HG02938 (cell line): Measurements from ENCODE around the gene EXOC3L1.

Source experiments
- ATAC-seq: cut with Tn5 transposase; IDR thresholded peaks from one replicate; pipeline ENCODE4 v1.9.1; 2021; ENCODE audit warnings: mild to moderate bottlenecking, moderate library complexity; ENCODE audit not compliant: unreplicated experiment

EXOC3L1 gene

DNA sequence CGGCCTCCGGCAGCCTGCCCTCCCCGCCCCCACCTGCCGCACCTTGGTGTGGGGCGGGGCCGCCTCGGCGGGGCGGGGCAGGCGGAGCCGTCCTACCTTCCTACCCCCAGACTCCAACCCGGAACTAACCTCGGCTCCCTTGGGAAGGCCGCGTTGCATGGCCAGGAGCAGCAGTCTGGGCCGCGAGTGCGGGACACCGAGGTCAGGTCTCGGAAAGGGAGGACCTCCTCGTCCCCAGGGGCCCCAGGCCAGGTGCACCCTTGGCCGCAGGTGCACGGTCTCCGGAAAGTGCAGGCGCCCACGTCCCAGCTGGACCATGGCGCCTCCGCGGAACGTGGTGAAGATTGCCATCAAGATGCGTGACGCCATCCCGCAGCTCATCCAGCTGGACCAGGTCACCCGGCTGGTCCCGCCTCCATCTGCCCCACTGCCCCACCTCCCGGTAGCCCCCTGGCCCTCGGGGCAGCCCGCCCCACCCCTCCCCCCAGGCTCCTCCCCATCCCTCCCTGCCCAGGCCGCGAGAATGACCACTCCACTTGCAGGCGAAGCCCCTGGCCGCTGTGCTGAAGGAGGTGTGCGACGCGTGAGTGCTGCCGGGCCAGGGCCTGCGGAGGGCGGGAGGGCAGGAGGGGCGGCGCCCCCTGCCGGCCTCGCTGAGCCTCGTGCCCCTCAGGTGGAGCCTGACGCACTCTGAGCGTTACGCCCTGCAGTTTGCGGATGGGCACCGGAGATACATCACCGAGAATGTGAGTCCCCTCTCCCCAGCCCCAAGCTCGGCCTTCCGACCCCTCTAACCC lies 9.3 kb upstream of the EXOC3L1 start, which contains the start of gene ELMO3:
TSS of gene ELMO3 (plus strand) at position 121 of the 797 bp plus-strand sequence. CDS start at position 317, 196 bp downstream.
- no peak for ATAC-seq

DNA sequence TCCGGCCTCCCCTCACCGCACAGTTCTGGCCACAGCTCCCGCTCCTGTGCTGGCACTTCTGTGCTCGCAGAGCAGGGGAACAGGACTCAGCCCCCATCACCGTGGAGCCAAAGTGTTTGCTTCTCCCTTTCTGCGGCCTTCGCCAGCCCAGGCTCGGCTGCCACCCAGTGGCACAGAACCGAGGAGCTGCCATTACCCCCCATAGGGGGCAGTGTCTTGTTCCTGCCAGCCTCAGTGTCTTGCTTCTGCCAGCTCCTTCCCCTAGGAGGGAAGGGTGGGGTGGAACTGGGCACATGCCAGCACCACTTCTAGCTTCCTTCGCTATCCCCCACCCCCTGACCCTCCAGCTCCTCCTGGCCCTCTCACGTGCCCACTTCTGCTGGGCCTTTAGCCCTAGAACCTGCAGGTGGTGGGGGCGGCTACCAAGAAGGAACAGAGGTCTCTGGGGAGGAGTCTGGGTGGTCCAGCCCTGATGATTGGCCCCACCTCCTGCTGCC lies 8.3 kb upstream of the EXOC3L1 start:
- no peak for ATAC-seq

DNA sequence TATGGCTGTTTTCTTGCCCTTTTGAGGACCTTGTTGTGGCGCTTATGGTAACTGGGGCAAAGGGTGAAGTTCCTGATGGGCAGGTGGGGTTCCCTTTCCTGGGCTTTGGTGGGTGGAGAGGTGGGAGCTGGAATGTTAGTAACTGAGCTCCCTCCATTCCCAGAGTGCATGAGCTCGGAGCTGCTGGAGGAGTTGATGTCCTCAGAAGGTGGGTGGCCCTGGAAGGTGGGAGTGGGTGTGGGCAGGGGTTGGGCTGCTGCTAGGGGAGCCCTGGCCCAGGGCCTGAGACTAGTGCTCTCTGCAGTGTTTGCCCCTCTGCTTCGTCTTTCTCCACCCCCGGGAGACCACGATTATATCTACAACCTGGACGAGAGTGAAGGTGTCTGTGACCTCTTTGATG lies 7.8 kb upstream of the EXOC3L1 start:
- no peak for ATAC-seq

DNA sequence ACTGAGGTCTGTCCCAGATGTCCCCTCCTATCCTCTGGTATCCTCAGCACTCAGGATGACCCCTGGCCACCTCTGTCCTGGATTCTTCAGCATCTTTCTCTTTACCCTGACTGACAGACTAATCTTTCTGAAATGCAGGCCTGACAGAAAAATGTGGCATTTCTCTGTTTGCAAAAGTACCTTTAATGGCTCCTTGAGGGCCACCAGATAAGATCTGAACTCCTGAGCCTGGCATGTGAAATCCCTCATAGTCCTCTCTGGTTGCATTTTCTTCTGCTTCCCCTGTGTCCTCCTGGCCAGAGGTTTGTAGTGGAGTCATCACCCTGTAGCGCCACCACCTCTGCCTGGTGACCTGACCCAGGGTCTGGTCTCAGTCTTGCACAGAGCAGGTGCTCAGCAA lies 6.9 kb upstream of the EXOC3L1 start:
- no peak for ATAC-seq

DNA sequence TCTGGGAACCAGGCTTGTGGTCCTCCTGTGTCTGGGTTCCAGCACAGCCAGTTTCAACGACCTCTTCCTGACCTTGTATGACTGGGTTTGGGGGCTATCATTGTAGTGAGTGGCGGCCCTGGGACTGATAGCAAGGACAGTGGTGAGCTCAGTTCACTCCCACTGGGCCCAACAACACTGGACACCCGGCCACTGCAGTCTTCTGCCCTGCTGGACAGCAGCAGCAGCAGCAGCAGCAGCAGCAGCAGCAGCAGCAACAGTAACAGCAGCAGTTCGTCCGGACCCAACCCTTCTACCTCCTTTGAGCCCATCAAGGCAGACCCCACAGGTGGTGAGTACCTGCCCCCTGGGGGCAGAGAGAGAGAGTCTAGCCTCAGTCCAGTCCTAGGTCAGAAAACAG lies 5.7 kb upstream of the EXOC3L1 start:
- no peak for ATAC-seq

DNA sequence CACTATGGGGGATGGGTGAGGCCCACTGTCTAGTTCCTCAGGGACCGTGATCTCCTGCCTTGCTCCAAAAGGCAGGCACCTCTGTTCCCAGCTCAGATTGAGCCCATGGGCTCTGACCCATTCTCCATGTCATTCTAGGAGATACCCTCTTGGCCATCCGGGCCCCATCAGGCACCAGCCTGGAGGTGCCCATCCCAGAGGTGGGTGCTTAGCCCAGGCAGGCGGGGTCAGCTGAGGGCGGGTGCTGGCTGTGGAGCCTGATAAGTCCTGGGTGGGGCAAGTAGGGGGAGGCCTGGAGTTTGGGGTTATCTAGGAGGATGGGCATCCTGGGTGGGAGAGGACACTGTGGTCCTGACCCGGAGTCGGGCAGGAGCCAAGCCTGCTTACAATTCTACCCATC lies 4.3 kb upstream of the EXOC3L1 start:
- ATAC-seq = no peak

DNA sequence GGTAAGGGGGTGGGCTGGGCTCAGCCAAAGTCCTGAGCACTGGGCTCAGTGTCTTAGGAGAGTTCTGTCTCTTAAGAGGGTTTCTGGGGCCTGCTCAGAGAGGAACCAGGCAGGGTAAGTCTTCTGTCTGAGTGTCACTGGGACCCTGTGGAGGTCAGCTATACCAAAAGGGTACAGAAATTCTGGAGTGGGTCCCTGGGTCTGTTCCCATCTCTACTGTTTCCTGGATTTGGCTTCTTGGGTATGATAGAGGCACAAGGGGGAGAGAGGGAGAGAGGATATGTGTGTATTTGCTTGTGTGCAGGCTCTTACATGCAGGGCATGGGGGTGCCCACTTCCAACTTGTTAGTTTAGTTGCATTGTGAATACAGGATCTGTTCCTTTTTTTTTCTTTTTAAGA lies 3.6 kb upstream of the EXOC3L1 start:
- no peak for ATAC-seq

DNA sequence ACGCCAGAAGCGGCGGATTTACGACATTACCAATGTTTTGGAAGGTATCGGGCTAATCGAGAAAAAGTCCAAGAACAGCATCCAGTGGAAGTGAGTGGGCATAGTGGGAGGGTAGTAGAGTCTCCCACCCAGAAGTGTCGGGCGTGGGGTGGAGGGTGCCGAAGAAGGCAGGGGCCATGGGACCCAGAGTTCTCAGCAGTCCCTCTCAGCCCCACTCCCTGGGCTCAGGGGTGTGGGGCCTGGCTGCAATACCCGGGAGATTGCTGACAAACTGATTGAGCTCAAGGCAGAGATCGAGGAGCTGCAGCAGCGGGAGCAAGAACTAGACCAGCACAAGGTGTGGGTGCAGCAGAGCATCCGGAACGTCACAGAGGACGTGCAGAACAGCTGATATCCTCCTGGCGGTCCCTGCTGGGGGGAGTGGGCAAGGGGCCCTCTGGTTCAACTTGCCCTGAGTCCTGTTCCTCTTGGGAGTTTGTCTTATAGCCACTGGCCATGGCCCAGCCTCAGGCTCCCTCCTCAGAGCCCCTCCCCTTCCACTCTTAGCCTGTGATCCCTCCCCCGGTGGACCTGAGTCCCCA lies 2.9 kb upstream of the EXOC3L1 start:
- no peak for ATAC-seq

DNA sequence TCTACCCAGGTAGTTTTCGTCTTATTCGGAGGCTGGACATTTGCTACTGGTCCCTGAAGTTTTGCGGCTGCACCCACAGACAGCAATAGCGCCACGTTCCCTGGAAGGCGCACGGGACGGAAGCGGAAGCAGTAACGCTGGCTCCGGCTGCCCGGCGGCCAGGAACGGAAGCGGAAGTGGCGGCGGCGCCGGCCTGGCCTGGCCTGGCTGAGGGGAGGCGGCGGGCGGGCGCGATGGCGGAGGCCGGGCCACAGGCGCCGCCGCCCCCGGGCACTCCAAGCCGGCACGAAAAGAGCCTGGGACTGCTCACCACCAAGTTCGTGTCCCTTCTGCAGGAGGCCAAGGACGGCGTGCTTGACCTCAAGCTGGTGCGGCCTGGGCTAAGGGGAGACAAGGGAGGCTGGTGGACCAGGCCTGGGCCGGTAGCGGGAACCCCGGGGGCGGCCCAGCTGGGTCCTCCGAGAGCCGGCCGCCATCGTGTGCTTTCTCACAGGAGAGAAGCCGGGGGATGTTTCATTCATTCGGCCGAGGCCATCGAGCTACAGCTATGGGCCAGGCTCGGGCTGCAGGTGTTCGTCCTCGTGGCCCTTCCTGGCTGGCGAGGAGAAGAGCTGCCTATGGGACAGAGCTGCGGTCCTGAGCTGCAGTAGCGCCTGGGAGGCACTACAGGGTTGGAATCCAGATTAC lies 2.2 kb upstream of the EXOC3L1 start, which contains the start of gene E2F4:
TSS of gene E2F4 (plus strand) at position 161 of the 687 bp plus-strand sequence. CDS start at position 234, 73 bp downstream.
- peak; percentile 82 for ATAC-seq

DNA sequence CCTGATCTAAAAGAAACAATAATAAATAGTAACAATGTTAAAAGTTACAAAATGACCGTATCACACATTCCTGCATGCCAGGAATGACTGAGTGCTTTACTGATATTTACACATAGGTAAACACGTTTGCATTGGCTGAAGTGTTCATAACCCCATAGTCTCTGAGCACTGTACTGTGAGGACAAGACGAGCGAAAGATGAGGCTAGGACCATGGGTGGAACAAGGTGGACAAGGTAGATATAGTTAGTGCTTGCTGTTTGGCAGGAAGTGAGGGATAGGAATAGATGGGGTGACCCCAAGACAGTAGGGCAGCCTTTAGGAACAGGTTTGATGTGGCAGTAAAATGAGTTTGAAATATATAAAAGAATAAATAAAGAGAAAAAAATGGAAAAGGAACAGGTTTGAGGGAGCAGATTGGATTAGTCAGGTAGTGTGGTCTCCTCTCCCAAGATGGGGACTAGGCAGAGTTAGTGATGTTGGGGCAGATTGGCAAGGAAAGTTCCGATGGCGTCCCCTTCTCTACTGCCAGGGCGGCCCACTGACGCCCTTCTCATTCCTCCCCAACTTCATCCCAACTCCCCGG lies 1.6 kb upstream of the EXOC3L1 start:
- ATAC-seq = no peak

DNA sequence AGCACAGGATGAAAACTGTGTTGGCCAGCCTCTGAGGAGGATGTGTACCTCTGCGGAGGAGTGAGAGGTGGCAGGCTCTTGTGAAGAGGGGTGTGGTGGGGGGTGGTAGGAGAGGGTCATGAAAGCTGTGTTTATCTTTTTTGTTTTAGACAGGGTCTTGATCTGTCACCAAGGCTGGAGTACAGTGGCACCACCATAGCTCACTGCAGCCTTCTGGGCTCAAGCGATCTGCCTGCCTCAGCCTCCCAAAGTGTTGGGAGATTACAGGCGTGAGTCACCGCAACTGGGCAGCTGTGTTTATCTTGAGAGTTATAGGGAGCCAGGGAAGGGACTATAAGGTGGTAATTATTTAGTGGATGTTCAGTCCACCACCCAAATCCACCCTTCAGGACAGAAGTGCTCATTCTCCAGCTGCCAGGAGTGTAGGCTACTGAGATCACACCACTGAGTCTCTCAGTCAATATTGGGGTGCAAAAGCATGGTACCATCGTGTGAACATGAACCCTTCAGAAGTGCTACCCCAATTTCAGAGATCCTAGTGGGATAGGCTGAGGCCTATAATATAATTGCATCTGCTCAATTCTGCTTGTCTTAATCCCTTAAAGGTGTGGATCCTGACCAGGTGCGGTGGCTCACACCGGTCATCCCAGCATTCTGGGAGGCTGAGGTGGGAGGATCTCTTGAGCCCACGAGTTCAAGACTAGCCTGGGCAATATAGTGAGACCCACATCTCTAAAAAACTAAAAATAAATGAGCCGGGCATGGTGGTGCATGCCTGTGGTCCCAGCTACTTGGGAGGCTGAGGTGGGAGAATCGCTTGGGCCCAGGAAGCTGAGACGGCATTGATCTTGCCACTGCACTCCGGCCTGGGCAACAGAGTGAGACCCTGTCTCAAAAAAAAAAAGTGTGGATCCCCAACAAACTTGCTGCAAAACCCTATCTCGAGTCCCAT lies 788 bp upstream of the EXOC3L1 start:
- ATAC-seq = no peak

DNA sequence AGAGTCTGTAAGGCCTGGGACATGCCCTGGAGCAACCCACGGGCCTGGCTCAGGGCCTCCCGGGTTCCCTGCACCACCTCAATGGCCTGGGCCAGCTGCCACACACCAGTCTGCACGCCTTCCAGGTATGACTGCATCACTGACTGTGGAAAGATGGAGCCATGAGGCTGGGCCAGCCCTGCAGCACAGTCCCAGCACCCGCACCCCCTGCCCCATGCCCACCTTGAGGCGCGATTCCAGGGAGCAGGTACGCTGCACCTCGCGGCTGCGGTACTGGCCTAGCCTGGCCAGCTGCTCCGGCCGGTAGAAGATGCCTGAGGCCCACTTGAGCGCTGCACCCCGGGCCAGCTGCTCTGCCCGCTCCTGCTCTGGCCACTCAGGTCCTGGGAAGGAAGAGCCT lies 1.1 kb downstream of the EXOC3L1 start:
- ATAC-seq = no peak

DNA sequence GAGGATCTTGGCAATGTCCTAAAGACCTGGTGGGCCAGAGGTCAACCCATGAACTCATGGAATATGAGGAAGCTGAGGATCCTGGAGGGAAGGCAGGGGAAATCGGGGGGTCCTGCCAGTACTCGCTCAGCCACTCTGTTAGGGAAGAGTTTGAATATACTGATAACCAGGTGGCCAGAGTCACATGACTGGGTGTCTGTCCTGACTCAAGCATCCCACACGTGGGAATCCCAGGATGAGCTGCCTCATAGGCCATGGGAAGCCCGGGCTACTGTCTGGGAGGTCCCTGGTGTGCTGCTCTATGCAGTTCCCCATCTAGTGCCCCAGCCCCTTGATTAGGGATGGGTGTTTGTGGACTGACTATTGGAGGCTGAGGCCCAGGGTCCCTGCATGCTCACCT lies 1.6 kb downstream of the EXOC3L1 start:
- ATAC-seq = no peak

DNA sequence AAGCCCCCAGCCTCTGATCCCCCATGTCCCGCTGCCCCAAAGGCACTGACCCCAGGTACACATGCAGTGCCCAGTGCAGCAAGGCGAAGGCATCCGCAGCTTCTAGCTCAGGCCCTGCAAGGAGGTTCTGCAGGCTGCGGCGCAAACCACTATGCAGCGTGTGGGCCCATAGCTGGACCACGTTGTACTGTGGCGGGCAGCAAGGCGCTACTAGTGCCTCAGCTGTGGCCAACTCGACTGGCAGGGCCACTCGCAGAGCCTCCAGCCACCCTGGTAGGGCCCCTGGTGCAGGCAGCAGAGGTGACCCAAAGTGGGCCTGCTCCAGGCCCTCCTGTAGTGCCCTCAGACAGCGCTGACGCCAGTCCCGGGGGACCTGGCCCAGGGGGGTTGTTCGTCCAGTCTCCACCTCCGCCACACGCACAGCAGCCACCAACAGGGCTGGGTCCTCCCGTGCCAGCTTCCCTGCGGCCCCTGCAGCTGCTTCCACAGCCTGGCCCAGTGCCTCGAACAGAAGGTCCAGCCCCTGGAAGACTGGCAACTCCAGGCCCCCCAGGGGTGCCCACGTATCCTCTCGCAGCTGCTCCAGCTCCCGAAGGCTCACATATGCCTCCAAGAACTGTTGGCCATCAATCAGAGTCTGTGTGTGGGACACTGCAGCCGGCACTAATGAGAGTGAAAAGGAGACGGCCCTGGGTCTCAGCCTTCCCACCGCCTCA lies 2.6 kb downstream of the EXOC3L1 start:
- ATAC-seq = no peak

DNA sequence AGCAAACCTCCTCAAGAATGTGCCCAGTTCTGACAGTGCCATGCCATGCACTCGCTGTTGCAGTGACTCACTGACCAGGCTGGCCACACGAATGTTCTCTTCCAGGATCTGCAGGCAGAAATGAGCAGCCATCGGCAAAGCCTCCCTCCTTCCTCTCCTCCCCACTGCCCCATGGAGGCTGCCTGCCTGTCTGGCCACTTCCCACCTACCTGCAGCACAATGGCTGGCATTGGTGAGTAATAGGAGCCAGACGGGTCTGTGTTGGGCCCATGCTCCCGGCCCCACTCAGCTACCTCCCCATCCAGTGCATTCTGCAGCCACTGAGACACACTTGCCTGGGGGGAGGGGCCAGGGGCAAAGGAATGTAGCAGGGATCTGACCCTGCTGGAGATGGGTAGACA lies 3.4 kb downstream of the EXOC3L1 start:
- no peak for ATAC-seq

DNA sequence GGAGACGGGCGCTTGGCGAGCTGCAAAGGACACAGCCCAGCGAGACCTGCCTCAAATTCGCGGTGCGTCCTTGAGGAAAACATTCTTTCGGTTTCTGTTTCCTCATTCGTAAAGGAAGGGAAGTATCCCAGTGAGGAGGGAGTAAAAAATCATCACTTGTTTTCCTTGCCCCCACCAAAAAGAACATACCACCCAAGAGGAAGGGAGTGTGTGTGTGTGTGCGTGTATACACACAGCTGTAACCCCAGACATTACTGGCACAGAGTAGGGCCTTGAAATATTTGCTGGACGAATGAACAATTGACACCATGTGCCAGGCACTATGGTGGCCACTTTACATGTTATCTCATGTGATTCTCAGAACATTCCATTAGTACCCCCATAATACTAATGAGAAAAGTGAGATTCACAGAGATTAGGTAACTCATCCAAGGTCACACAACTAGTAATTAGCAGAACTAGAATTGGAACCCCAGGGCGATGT lies 4.2 kb downstream of the EXOC3L1 start:
- ATAC-seq = no peak

DNA sequence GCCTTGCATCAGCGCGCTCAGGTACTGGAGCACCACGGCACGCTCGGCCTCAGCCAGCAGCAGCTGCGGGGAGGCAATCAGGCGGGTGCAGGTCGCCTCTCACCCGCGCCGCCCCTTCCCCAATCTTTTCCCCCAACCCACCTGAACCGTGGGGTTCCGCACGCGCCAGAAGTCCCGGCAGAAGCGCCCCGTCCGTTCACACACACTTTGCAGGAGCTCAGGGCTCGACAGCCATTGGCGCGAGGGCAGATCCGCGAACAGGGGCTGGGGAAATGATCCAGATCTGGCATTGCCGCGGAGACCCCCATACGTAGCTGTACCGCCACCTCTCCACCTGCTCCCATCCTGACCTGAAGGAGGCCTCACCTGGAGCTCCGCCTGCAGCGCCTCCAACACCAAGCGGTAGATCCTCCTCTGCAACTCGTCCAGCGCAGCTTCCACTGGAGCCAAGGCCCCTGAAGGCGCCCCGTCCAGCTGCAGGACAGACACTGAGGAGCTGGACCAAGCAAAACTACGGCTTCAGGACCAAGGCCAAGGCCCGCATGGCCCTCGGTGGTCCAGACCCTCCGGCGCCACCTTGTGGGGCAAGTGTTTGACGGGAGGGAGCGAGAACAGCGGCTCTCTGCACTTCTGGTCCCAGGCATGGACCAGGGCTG lies 4.8 kb downstream of the EXOC3L1 start:
- peak; percentile 26 for ATAC-seq

DNA sequence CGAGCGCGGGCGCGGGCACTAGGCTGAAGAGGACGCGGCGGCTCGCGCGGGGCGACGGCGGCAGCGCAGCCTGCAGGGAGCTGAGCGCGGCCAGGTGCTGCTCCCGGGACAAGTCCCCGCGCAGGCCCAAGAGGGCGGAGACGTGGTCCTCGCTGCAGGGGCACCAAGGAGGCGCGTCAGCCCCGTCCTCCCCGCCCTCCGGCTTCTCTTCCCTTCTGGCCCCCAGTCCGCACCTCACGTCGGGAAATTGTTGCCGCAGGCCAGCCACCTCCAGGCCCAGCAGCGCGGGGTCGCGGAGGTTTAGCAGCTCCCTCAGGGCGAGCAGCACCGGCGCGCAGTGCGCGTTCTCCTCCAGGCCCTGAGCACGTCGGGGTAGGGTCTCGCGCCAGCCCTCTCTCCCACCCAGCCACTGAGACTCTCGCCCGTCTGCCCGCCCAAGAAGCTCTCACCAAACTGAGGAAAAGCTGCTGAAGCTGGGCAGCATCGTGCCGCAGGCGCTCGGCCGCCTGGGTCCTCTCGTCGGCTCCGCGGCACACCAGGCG lies 5.4 kb downstream of the EXOC3L1 start:
- no peak for ATAC-seq
